ENCODE data around the gene FUS.
A peak's percentile ranks its signal among the peaks of the same experiment; 100 is the strongest.

DNA sequence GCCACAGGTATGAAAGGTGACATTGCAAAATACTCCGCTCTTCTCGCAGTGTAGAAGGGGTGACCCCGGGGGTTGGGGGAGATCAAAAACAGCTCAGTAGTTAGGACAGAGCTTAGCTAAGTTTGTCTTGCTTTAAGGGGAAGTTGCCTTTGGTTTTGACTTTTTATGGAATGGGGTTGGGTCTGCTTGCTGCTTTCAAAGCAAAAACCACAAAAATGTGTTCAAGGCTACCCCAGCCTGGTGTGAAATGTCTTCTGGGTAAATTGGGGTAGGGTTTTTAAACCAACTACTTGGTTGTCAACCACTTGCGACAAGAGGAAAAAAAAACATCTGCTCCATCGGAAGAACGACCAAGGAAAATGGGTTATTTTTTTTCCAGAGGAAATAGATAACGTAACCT is 6.2 kb downstream of the FUS start:
- TF ChIP-seq KDM1A (CRISPR knock-in tag; IDR thresholded peaks at IDR 0.05) (no peak), EHMT2 (IDR thresholded peaks at IDR 0.05; ENCODE audit: borderline replicate concordance, low read depth, low read length) (no peak), POLR2A (IDR thresholded peaks at IDR 0.05; ENCODE audit: insufficient read depth in 1 of 2, low read depth in 2 of 2, low read length in 2 of 2) (peak in 1 of 2 experiments; percentile 39; a peak in 1 of 4 replicates), ZNF264 (CRISPR knock-in tag; IDR thresholded peaks at IDR 0.05) (no peak), HIVEP1 (CRISPR knock-in tag; IDR thresholded peaks at IDR 0.05) (no peak)
- TF ChIP-seq, protein P1, sequence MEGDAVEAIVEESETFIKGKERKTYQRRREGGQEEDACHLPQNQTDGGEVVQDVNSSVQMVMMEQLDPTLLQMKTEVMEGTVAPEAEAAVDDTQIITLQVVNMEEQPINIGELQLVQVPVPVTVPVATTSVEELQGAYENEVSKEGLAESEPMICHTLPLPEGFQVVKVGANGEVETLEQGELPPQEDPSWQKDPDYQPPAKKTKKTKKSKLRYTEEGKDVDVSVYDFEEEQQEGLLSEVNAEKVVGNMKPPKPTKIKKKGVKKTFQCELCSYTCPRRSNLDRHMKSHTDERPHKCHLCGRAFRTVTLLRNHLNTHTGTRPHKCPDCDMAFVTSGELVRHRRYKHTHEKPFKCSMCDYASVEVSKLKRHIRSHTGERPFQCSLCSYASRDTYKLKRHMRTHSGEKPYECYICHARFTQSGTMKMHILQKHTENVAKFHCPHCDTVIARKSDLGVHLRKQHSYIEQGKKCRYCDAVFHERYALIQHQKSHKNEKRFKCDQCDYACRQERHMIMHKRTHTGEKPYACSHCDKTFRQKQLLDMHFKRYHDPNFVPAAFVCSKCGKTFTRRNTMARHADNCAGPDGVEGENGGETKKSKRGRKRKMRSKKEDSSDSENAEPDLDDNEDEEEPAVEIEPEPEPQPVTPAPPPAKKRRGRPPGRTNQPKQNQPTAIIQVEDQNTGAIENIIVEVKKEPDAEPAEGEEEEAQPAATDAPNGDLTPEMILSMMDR (CRISPR knock-in tag; IDR thresholded peaks at IDR 0.05) = no peak

Measured in HepG2 (cell line).